Left ventricle myocardium inferior (tissue), 1 donor: ENCODE results near the gene SYCE3. TPM values are rescaled to one million over a fixed set of nuclear protein-coding genes. Genes with fewer than 3 reads are reported as not detected.

Experiments
- DNase-seq: peaks from one replicate; pipeline ENCODE4 v3.0.0-alpha.2; 2020
- H3K27ac ChIP-seq: fragments of 200-600 bp; replicated peaks from 2 replicates; pipeline ENCODE4 v1.8.0; 2021
- H3K27me3 ChIP-seq: fragments of 200-600 bp; 2 replicates; pipeline ENCODE4 v1.8.0; 2021; ENCODE audit warnings: low read depth
- H3K36me3 ChIP-seq: fragments of 200-600 bp; 2 replicates; pipeline ENCODE4 v1.8.0; 2021
- H3K4me1 ChIP-seq: fragments of 200-600 bp; 2 replicates; pipeline ENCODE4 v1.8.0; 2021
- H3K4me3 ChIP-seq: fragments of 200-600 bp; 2 replicates; pipeline ENCODE4 v1.8.0; 2021; ENCODE audit warnings: mild to moderate bottlenecking, moderate library complexity
- H3K9me3 ChIP-seq: fragments of 200-600 bp; replicated peaks from 2 replicates; pipeline ENCODE4 v1.8.0; 2021
- intact Hi-C: fragments of 100-400 bp; cut with micrococcal nuclease; formaldehyde crosslinking; loops from one replicate; pipeline ENCODE4 v1.11.0; 2022
- total RNA-seq: library from RNA; stranded (reverse); fragmentation: NEBNext Ultra II Directional; extraction: Animal tissue kit (Norgen Biotek cat#: 25700); gene quantifications from one replicate; pipeline ENCODE4 v1.2.1, GENCODE V29; 2021
- TF ChIP-seq, protein P1 (sequence below): fragments of 200-600 bp; IDR thresholded peaks from 2 replicates; pipeline ENCODE4 v1.8.0; 2021; ENCODE audit warnings: antibody characterized with exemption, mild to moderate bottlenecking, borderline replicate concordance
- donor health status: DM: no; HTN: yes; CAD: no; lungs with severe emphysema.

Gene SYCE3
- total RNA-seq, 1 donor from 2014 or later, result not detected

GRCh38 chr22:50597097-50597496 is 34.4 kb upstream of the SYCE3 start:
- intact Hi-C loops, result no loop called here

GRCh38 chr22:50595189-50595588 is 32.5 kb upstream of the SYCE3 start:
- peaks cover 3% of the 10 kb centered on the region for H3K4me1 ChIP-seq
- intact Hi-C loops, result no loop called here
- no peaks in the 10 kb centered on the region for H3K9me3 ChIP-seq
- no peaks in the 10 kb centered on the region for H3K36me3 ChIP-seq
- TF ChIP-seq, protein P1, sequence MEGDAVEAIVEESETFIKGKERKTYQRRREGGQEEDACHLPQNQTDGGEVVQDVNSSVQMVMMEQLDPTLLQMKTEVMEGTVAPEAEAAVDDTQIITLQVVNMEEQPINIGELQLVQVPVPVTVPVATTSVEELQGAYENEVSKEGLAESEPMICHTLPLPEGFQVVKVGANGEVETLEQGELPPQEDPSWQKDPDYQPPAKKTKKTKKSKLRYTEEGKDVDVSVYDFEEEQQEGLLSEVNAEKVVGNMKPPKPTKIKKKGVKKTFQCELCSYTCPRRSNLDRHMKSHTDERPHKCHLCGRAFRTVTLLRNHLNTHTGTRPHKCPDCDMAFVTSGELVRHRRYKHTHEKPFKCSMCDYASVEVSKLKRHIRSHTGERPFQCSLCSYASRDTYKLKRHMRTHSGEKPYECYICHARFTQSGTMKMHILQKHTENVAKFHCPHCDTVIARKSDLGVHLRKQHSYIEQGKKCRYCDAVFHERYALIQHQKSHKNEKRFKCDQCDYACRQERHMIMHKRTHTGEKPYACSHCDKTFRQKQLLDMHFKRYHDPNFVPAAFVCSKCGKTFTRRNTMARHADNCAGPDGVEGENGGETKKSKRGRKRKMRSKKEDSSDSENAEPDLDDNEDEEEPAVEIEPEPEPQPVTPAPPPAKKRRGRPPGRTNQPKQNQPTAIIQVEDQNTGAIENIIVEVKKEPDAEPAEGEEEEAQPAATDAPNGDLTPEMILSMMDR, result no peak
- DNase-seq, result no peak
- H3K27ac ChIP-seq, result no peak overlapping the region
- no peak overlapping the region for H3K4me3 ChIP-seq
- peaks cover 20% of the 10 kb centered on the region for H3K27me3 ChIP-seq

More at GRCh38 chr22:50597097-50597496, 34.4 kb upstream of the SYCE3 start:
- TF ChIP-seq, protein P1, result no peak
- no peak for DNase-seq
- H3K36me3 ChIP-seq, result no peaks in the 10 kb centered on the region
- H3K27me3 ChIP-seq, result peaks cover 39% of the 10 kb centered on the region
- H3K27ac ChIP-seq, result no peak overlapping the region
- no peaks in the 10 kb centered on the region for H3K9me3 ChIP-seq
- peaks cover 11% of the 10 kb centered on the region for H3K4me1 ChIP-seq
- H3K4me3 ChIP-seq, result no peak overlapping the region

GRCh38 chr22:50587407-50587806 is 24.7 kb upstream of the SYCE3 start:
- DNase-seq, result no peak
- H3K27me3 ChIP-seq, result no peaks in the 10 kb centered on the region
- H3K4me1 ChIP-seq, result peaks cover 10% of the 10 kb centered on the region
- H3K4me3 ChIP-seq, result no peak overlapping the region
- TF ChIP-seq, protein P1, result no peak
- H3K9me3 ChIP-seq, result no peaks in the 10 kb centered on the region
- intact Hi-C loops, result no loop called here
- no peak overlapping the region for H3K27ac ChIP-seq
- H3K36me3 ChIP-seq, result no peaks in the 10 kb centered on the region

DNA sequence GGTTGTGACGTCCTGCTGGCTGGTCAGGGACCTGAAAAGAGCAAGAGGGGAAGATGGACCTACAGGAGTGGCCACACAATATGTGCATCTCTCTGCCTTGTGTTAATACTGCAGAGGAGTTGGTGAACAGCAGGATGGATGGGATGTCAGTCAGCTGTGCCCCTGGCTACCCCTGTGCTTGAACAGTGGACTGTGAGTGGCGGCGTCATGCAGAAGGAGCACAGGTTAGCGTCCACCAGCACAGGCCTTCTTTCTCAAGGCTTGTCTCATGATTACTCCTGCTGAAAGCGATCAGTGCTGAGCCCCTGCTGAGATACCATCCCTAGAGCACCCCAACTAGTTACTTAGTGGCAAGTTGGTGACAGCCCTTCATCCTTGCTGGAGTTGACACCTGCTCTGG is 23.7 kb upstream of the SYCE3 start:
- Histone ChIP-seq H3K4me1 (peaks cover 18% of the 10 kb centered on the region), H3K4me3 (no peak overlapping the region), H3K9me3 (no peaks in the 10 kb centered on the region), H3K27me3 (no peaks in the 10 kb centered on the region), H3K36me3 (no peaks in the 10 kb centered on the region), H3K27ac (no peak overlapping the region)
- intact Hi-C loops, result no loop called here
- TF ChIP-seq, protein P1, result no peak
- DNase-seq, result no peak

DNA sequence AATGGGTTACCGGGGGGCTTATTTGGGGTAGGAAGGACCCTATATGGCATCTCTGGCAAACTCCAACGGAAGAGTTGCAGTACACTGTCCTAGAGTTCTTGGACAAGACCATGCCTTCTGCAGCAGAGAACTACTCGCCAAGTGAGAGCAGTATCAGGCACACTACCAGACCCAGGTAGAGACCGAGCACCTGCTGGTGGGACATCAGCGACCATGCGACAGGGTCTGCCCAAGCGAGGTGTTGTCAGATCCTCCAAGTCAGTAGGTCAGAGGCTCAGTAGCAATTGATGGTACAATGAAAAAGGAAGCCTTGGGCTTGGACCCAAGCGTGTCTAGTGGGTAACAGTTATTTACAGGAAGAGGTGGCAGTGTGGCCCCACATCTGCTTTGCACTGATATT is 23.1 kb upstream of the SYCE3 start:
- Histone ChIP-seq H3K27ac (no peak overlapping the region), H3K4me3 (no peak overlapping the region), H3K27me3 (no peaks in the 10 kb centered on the region), H3K4me1 (peaks cover 24% of the 10 kb centered on the region), H3K36me3 (peaks cover 5% of the 10 kb centered on the region), H3K9me3 (no peaks in the 10 kb centered on the region)
- TF ChIP-seq, protein P1, result no peak
- DNase-seq, result no peak
- intact Hi-C loops, result no loop called here

GRCh38 chr22:50585238-50585637 is 22.5 kb upstream of the SYCE3 start:
- Histone ChIP-seq H3K9me3 (no peaks in the 10 kb centered on the region), H3K4me3 (no peak overlapping the region), H3K36me3 (peaks cover 6% of the 10 kb centered on the region), H3K27ac (no peak overlapping the region), H3K27me3 (no peaks in the 10 kb centered on the region), H3K4me1 (peaks cover 29% of the 10 kb centered on the region)
- DNase-seq, result no peak
- TF ChIP-seq, protein P1, result no peak
- intact Hi-C loops, result no loop called here
